ENCODE results near the gene OPN1SW. TPM values are rescaled to one million over a fixed set of nuclear protein-coding genes. Genes with fewer than 3 reads are reported as not detected.

OPN1SW gene
- total RNA-seq, 2 donors from 2014 or later = not detected

- no peaks in the 10 kb centered on the region for H3K36me3 ChIP-seq (replicated peaks in 1 of 2; ENCODE audit: insufficient read depth in 1 of 2, low read depth in 2 of 2)
- no peak for ATAC-seq
- TF ChIP-seq CTCF (IDR thresholded peaks at IDR 0.05) (no peak), POLR2A (IDR thresholded peaks at IDR 0.05) (no peak)
- DNase-seq = no peak
- no peak overlapping the region for H3K27ac ChIP-seq
- WGBS, 2 donors = 80 to 83% methylated on average over 3 of the region's 3 CpGs
- no peak overlapping the region for H3K4me3 ChIP-seq
- intact Hi-C loops (cut with DNase I) = no loop called here
- H3K9me3 ChIP-seq = no peaks in the 10 kb centered on the region
- H3K4me1 ChIP-seq = peaks cover 6% of the 10 kb centered on the region
- H3K27me3 ChIP-seq = no peaks in the 10 kb centered on the region
These were observed 10.1 kb upstream of the OPN1SW start for GRCh38 chr7:128785738-128786137.

- H3K4me3 ChIP-seq = no peak overlapping the region
- H3K27ac ChIP-seq = no peak overlapping the region
- TF ChIP-seq POLR2A (IDR thresholded peaks at IDR 0.05) = no peak
- TF ChIP-seq CTCF (IDR thresholded peaks at IDR 0.05) = no peak
- no peak for ATAC-seq
- intact Hi-C loops (cut with DNase I) = no loop called here
- no peaks in the 10 kb centered on the region for H3K27me3 ChIP-seq
- H3K36me3 ChIP-seq (replicated peaks in 1 of 2; ENCODE audit: insufficient read depth in 1 of 2, low read depth in 2 of 2) = no peaks in the 10 kb centered on the region
- H3K4me1 ChIP-seq = no peaks in the 10 kb centered on the region
- no peaks in the 10 kb centered on the region for H3K9me3 ChIP-seq
- 54 to 57% methylated on average over 14 to 15 of the region's 15 CpGs for WGBS, 2 donors
- peak in 3 of 4 donors; percentile 41 to 44 (median 43) for DNase-seq
These were observed 7.7 kb upstream of the OPN1SW start for GRCh38 chr7:128783143-128783861.

GRCh38 chr7:128781851-128782250 is 6.3 kb upstream of the OPN1SW start:
- 74 to 81% methylated on average over 3 of the region's 3 CpGs for WGBS, 2 donors

GRCh38 chr7:128781126-128781525 is 5.5 kb upstream of the OPN1SW start:
- no peak for DNase-seq
- H3K9me3 ChIP-seq = no peaks in the 10 kb centered on the region
- H3K4me1 ChIP-seq = no peaks in the 10 kb centered on the region
- no peaks in the 10 kb centered on the region for H3K36me3 ChIP-seq (replicated peaks in 1 of 2; ENCODE audit: insufficient read depth in 1 of 2, low read depth in 2 of 2)
- no peak overlapping the region for H3K4me3 ChIP-seq
- intact Hi-C loops (cut with DNase I) = no loop called here
- no peak for TF ChIP-seq CTCF (IDR thresholded peaks at IDR 0.05)
- TF ChIP-seq POLR2A (IDR thresholded peaks at IDR 0.05) = no peak
- WGBS, 2 donors = 80 to 82% methylated on average over 5 of the region's 5 CpGs
- no peak overlapping the region for H3K27ac ChIP-seq
- no peaks in the 10 kb centered on the region for H3K27me3 ChIP-seq
- ATAC-seq = no peak

More at GRCh38 chr7:128781851-128782250, 6.3 kb upstream of the OPN1SW start:
- intact Hi-C loops (cut with DNase I) = no loop called here
- no peaks in the 10 kb centered on the region for H3K27me3 ChIP-seq
- no peaks in the 10 kb centered on the region for H3K9me3 ChIP-seq
- H3K36me3 ChIP-seq (replicated peaks in 1 of 2; ENCODE audit: insufficient read depth in 1 of 2, low read depth in 2 of 2) = no peaks in the 10 kb centered on the region
- no peak for TF ChIP-seq POLR2A (IDR thresholded peaks at IDR 0.05)
- no peak for TF ChIP-seq CTCF (IDR thresholded peaks at IDR 0.05)
- no peak overlapping the region for H3K27ac ChIP-seq
- no peak for ATAC-seq
- H3K4me3 ChIP-seq = no peak overlapping the region
- DNase-seq = no peak
- no peaks in the 10 kb centered on the region for H3K4me1 ChIP-seq

- ATAC-seq (no peak), DNase-seq (no peak)
- intact Hi-C loops (cut with DNase I) = no loop called here
- WGBS, 2 donors = 97 to 100% methylated on average over 4 to 5 of the region's 5 CpGs
- H3K4me1 ChIP-seq = no peaks in the 10 kb centered on the region
- H3K27me3 ChIP-seq = no peaks in the 10 kb centered on the region
- no peak overlapping the region for H3K27ac ChIP-seq
- no peaks in the 10 kb centered on the region for H3K36me3 ChIP-seq (replicated peaks in 1 of 2; ENCODE audit: insufficient read depth in 1 of 2, low read depth in 2 of 2)
- no peak overlapping the region for H3K4me3 ChIP-seq
- TF ChIP-seq CTCF (IDR thresholded peaks at IDR 0.05) = no peak
- TF ChIP-seq POLR2A (IDR thresholded peaks at IDR 0.05) = no peak
- H3K9me3 ChIP-seq = no peaks in the 10 kb centered on the region
These were observed 3.4 kb upstream of the OPN1SW start for GRCh38 chr7:128778946-128779345.
